HEK293T (cell line): ENCODE measurements around the gene FAM168A.

Source experiments
- ARNT ChIP-seq: fragments of 450-650 bp; IDR thresholded peaks from 2 replicates; pipeline ENCODE4 v1.6.1; 2017; ENCODE audit warnings: mild to moderate bottlenecking
- L3MBTL2 ChIP-seq: fragments of 450-650 bp; conservative IDR thresholded peaks from 2 replicates; pipeline ENCODE4 v1.6.1; 2016; ENCODE audit warnings: mild to moderate bottlenecking
- SP1 ChIP-seq: fragments of 450-650 bp; IDR thresholded peaks from 2 replicates; pipeline ENCODE4 v1.6.1; 2017

DNA sequence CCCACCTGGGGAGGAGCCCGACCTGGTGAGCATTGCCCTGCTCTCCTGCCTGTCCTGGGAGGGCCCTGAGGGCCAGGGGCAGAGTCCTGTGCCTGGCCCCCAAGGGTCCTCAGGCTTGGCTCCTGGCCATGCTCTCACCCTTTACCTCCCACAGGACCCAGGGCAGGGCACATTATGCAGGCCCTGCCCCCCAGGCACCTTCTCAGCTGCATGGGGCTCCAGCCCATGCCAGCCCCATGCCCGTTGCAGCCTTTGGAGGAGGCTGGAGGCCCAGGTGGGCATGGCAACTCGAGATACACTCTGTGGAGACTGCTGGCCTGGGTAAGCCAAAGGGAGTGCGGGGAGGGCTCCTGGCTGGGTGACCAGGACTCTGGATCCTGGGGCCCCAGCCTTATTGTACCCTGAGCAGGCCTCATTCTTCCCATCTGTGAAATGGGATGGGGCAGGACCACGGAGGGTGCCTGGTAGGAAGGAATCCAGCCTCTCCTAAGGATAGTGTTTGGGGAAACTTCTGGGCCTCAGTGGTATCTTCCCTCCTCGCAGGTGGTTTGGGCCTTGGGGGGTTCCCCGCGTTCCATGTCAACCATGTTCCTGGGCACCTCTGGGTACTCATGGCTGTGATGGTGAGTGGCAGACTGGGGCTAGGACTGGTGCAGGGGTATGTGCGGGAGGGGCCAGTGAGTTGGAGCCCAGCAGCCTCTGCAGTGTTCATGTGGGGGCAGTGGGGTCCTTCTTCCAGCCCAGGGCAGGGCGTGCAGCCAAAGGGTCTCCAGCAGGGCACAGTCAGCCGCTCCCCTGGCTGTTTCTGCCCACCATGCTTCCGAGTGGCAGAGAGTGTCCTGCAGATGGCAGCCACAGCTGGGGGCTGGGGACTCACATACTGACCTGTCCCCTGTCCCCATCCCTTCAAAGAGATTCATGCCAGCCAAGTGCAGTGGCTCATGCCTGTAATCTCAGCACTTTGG, 207.0 kb downstream of the FAM168A start:
- TF ChIP-seq SP1 (no peak), ARNT (no peak), L3MBTL2 (no peak)
